Measurements from ENCODE around the gene CELF6. TPM values are rescaled to one million over a fixed set of nuclear protein-coding genes. Genes with fewer than 3 reads are reported as not detected.

The CELF6 gene
- total RNA-seq, 4 donors from 2014 or later = 1.3 to 4.9 (median 1.9) TPM

GRCh38 chr15:72237029-72237852 lies 82.7 kb downstream of the CELF6 start:
- DNase-seq (ENCODE audit: low spot score) = peak; percentile 89
- peak; percentile 94 for ATAC-seq (ENCODE audit: low FRiP score)
- no peak for TF ChIP-seq CTCF (IDR thresholded peaks at IDR 0.05)

GRCh38 chr15:72236381-72237003 lies 83.5 kb downstream of the CELF6 start:
- TF ChIP-seq CTCF (IDR thresholded peaks at IDR 0.05) = no peak
- no peak for DNase-seq (ENCODE audit: low spot score)
- ATAC-seq (ENCODE audit: low FRiP score) = no peak

- ATAC-seq (ENCODE audit: low FRiP score) (no peak), DNase-seq (ENCODE audit: low spot score) (no peak)
- TF ChIP-seq CTCF (IDR thresholded peaks at IDR 0.05) = no peak
Measured at GRCh38 chr15:72235298-72235697, 84.7 kb downstream of the CELF6 start.

Other genes with a start within 250 kb of the CELF6 start
- 10 to 100 TPM; 31.6 to 82.9 (median 48.7) TPM for gene MYO9A, start 202.0 kb downstream of the CELF6 start, total RNA-seq
- gene SENP8, start 201.8 kb downstream of the CELF6 start, total RNA-seq = 1 to 10 TPM in 3 of 4 donors, under 1 TPM in 1; 0.63 to 2.0 (median 1.0) TPM
- gene GRAMD2A, start 122.4 kb downstream of the CELF6 start, total RNA-seq = under 1 TPM in 3 of 4 donors, not detected in 1; 0.19 to 0.46 (median 0.24) TPM
- 100 to 1,000 TPM; 200 to 534 (median 205) TPM for gene PKM, start 89.0 kb downstream of the CELF6 start, total RNA-seq
- 10 to 100 TPM; 52.4 to 65.7 (median 59.4) TPM for gene PARP6, start 47.6 kb downstream of the CELF6 start, total RNA-seq
- 100 to 1,000 TPM in 1 of 4 donors, 10 to 100 TPM in 3; 66.4 to 104 (median 74.5) TPM for gene HEXA, start 55.9 kb upstream of the CELF6 start, total RNA-seq
- gene TMEM202, start 78.1 kb upstream of the CELF6 start, total RNA-seq = not detected
- gene ARIH1, start 154.2 kb upstream of the CELF6 start, total RNA-seq = 10 to 100 TPM; 45.4 to 84.2 (median 63.2) TPM